H1 (cell line): ENCODE measurements around the gene ATP4A. TPM values are rescaled to one million over a fixed set of nuclear protein-coding genes. Genes with fewer than 3 reads are reported as not detected.
A peak's percentile ranks its signal among the peaks of the same experiment; 100 is the strongest.

Experiments
- CTCF ChIA-PET: fragments of 300-600 bp; sonication (Branson Sonifier 250); formaldehyde crosslinking; loops from one replicate; lab custom pipeline; 2021; ENCODE audit not compliant: partially characterized antibody; lab: Charles Lee
- POLR2A ChIA-PET: fragments of 300-600 bp; sonication (Branson Sonifier 250); formaldehyde crosslinking; loops from one replicate; lab custom pipeline; 2021; ENCODE audit warnings: inconsistent platforms; ENCODE audit not compliant: partially characterized antibody; lab: Charles Lee
- DNase-seq, 2 experiments: peaks; one replicate each; pipeline versions ENCODE4 v3.0.0 to v3.0.0-alpha.2; 2010 to 2022; ENCODE audit warnings: low spot score in 2 of 2, low read depth in 1 of 2, mixed read lengths in 1 of 2
- FAIRE-seq: peaks from 2 replicates; lab custom pipeline; 2011; peaks lifted over from hg19 to GRCh38; lab: Jason Lieb, UNC
- H2AFZ ChIP-seq: 2 replicates; pipeline ENCODE4 v1.8.1; 2012; ENCODE audit warnings: low read length, inconsistent platforms
- H2AK5ac ChIP-seq: 2 replicates; pipeline ENCODE4 v1.6.1; 2013; ENCODE audit warnings: low read depth, low read length
- H2BK120ac ChIP-seq: replicated peaks from 2 replicates; pipeline ENCODE3; 2013; ENCODE audit warnings: low read depth, low read length, inconsistent platforms
- H2BK12ac ChIP-seq: 2 replicates; pipeline ENCODE4 v1.6.1; 2013; ENCODE audit warnings: low read depth, low read length
- H2BK15ac ChIP-seq: 2 replicates; pipeline ENCODE4 v1.6.1; 2013; ENCODE audit warnings: low read length
- H2BK20ac ChIP-seq: 2 replicates; pipeline ENCODE4 v1.6.1; 2013; ENCODE audit warnings: low read length
- H2BK5ac ChIP-seq: 2 replicates; pipeline ENCODE4 v1.6.1; 2013; ENCODE audit warnings: low read depth, low read length
- H3K14ac ChIP-seq: 2 replicates; pipeline ENCODE4 v1.6.1; 2013; ENCODE audit warnings: inconsistent platforms; ENCODE audit not compliant: insufficient read length
- H3K18ac ChIP-seq: 2 replicates; pipeline ENCODE4 v1.6.1; 2013; ENCODE audit warnings: low read length; ENCODE audit errors: extremely low read depth
- H3K23ac ChIP-seq: 2 replicates; pipeline ENCODE4 v1.6.1; 2013; ENCODE audit warnings: inconsistent platforms; ENCODE audit not compliant: insufficient read length
- H3K23me2 ChIP-seq: 2 replicates; pipeline ENCODE4 v1.6.1; 2013; ENCODE audit warnings: low read depth, low read length
- H3K27ac ChIP-seq: 2 replicates; pipeline ENCODE4 v1.6.1; 2011; ENCODE audit warnings: low read depth, low read length, inconsistent platforms
- H3K27me3 ChIP-seq, 4 experiments: replicated peaks in 1 of 4; 1 replicate in 1 of 4; 2 replicates in 3 of 4; pipeline versions ENCODE4 v1.6.1 to v1.8.1; 2011 to 2013; ENCODE audit warnings: low read length in 3 of 4, mild to moderate bottlenecking in 3 of 4, inconsistent platforms in 2 of 4, mixed read lengths in 2 of 4, moderate library complexity in 1 of 4; ENCODE audit not compliant: control insufficient read depth in 3 of 4, insufficient read depth in 3 of 4; ENCODE audit errors: extremely low read depth in 1 of 4
- H3K36me3 ChIP-seq, 4 experiments: 2 replicates each; pipeline versions ENCODE4 v1.6.1 to v1.8.1; 2011 to 2013; ENCODE audit warnings: mild to moderate bottlenecking in 4 of 4, low read length in 3 of 4, moderate library complexity in 2 of 4, control low read depth in 1 of 4, inconsistent platforms in 1 of 4; ENCODE audit not compliant: insufficient read depth in 4 of 4, control insufficient read depth in 2 of 4
- H3K4ac ChIP-seq: replicated peaks from 2 replicates; pipeline ENCODE3; 2013; ENCODE audit warnings: low read length, low read depth, mixed read lengths, inconsistent platforms; ENCODE audit not compliant: insufficient read length
- H3K4me1 ChIP-seq, 4 experiments: replicated peaks in 1 of 4; 1 replicate in 1 of 4; 2 replicates in 3 of 4; pipeline versions ENCODE4 v1.6.1 to v1.8.1; 2011 to 2013; ENCODE audit warnings: low read length in 3 of 4, inconsistent platforms in 2 of 4, mixed read lengths in 1 of 4; ENCODE audit not compliant: insufficient read depth in 4 of 4, control insufficient read depth in 3 of 4
- H3K4me2 ChIP-seq, 2 experiments: 2 replicates each; pipeline versions ENCODE4 v1.6.1 to v1.8.1; 2011 to 2013; ENCODE audit warnings: low read depth in 2 of 2, low read length in 2 of 2, control low read depth in 1 of 2, inconsistent platforms in 1 of 2, mild to moderate bottlenecking in 1 of 2; ENCODE audit not compliant: insufficient read depth in 1 of 2
- H3K4me3 ChIP-seq, 4 experiments: fragments of 200-600, 300-600 bp in 1 of 4; sonication (generic), shearing (Covaris generic), sonication (Bioruptor Twin) in 1 of 4; 2 replicates each; pipeline versions ENCODE4 v1.5.1 to v1.8.1; 2011 to 2016; ENCODE audit warnings: low read length in 4 of 4, low read depth in 3 of 4, control low read depth in 2 of 4, inconsistent platforms in 2 of 4, mild to moderate bottlenecking in 2 of 4, mixed read lengths in 1 of 4, moderate library complexity in 1 of 4; ENCODE audit not compliant: insufficient read depth in 2 of 4; ENCODE audit errors: extremely low read depth in 1 of 4
- H3K56ac ChIP-seq: replicated peaks from 2 replicates; pipeline ENCODE3; 2013; ENCODE audit warnings: low read depth, mild to moderate bottlenecking, mixed read lengths, low read length, inconsistent platforms; ENCODE audit not compliant: insufficient read length
- H3K79me1 ChIP-seq: 2 replicates; pipeline ENCODE4 v1.6.1; 2013; ENCODE audit warnings: low read depth, low read length, control low read depth
- H3K79me2 ChIP-seq, 2 experiments: 2 replicates each; pipeline versions ENCODE4 v1.6.1 to v1.8.1; 2012 to 2013; ENCODE audit warnings: low read length in 2 of 2, mild to moderate bottlenecking in 2 of 2, inconsistent platforms in 1 of 2; ENCODE audit not compliant: insufficient read depth in 2 of 2, control insufficient read depth in 1 of 2
- H3K9ac ChIP-seq, 4 experiments: replicated peaks in 1 of 4; 1 replicate in 1 of 4; 2 replicates in 3 of 4; pipeline versions ENCODE4 v1.6.1 to v1.8.1; 2011 to 2013; ENCODE audit warnings: low read depth in 3 of 4, low read length in 3 of 4, control low read depth in 2 of 4, mild to moderate bottlenecking in 2 of 4, moderate library complexity in 2 of 4, inconsistent platforms in 1 of 4; ENCODE audit errors: extremely low read depth in 1 of 4
- H3K9me3 ChIP-seq, 2 experiments: 2 replicates each; pipeline versions ENCODE4 v1.6.1 to v1.8.1; 2012 to 2013; ENCODE audit warnings: mild to moderate bottlenecking in 2 of 2, moderate library complexity in 2 of 2, control low read depth in 1 of 2, inconsistent platforms in 1 of 2, low read depth in 1 of 2, low read length in 1 of 2, mixed read lengths in 1 of 2; ENCODE audit not compliant: insufficient read depth in 2 of 2
- H4K20me1 ChIP-seq, 2 experiments: replicated peaks in 1 of 2; 2 replicates each; pipeline versions ENCODE3 to v1.8.1; 2011 to 2013; ENCODE audit warnings: inconsistent platforms in 2 of 2, low read length in 2 of 2, mild to moderate bottlenecking in 1 of 2; ENCODE audit not compliant: insufficient read depth in 2 of 2, control insufficient read depth in 1 of 2
- H4K5ac ChIP-seq: 2 replicates; pipeline ENCODE4 v1.6.1; 2013; ENCODE audit warnings: low read length, low read depth, mixed read lengths, inconsistent platforms; ENCODE audit not compliant: insufficient read length
- H4K8ac ChIP-seq: 2 replicates; pipeline ENCODE4 v1.8.0; 2013; ENCODE audit warnings: mild to moderate bottlenecking, moderate library complexity, low read length, inconsistent platforms; ENCODE audit not compliant: insufficient read depth; ENCODE audit errors: extremely low read depth
- H4K91ac ChIP-seq: replicated peaks from 2 replicates; pipeline ENCODE3; 2013; ENCODE audit warnings: low read length, mixed read lengths, inconsistent platforms; ENCODE audit not compliant: insufficient read length
- JUND ChIP-seq: IDR thresholded peaks from 2 replicates; pipeline ENCODE4 v1.6.1; 2011; ENCODE audit warnings: mild to moderate bottlenecking, improper control_type of control experiment, low read length
- RBBP5 ChIP-seq: IDR thresholded peaks from 2 replicates; pipeline ENCODE4 v1.7.1; 2012; ENCODE audit warnings: low read depth, mild to moderate bottlenecking, inconsistent platforms, low read length, moderate library complexity, borderline replicate concordance
- SIN3A ChIP-seq, 2 experiments: IDR thresholded peaks in 1 of 2; conservative IDR thresholded peaks in 1 of 2; 2 replicates each; pipeline ENCODE4 v1.6.1; 2011 to 2012; ENCODE audit warnings: low read length in 2 of 2, improper control_type of control experiment in 1 of 2, low read depth in 1 of 2, mild to moderate bottlenecking in 1 of 2
- TBP ChIP-seq: IDR thresholded peaks from 2 replicates; pipeline ENCODE4 v1.6.1; 2011; ENCODE audit warnings: low read depth, low read length, improper control_type of control experiment
- WGBS, 2 experiments: shearing (Covaris generic) in 1 of 2; methylation state at CpG; one replicate each; pipeline versions ENCODE4 v1.1.6 to v1.1.7; 2013 to 2015; ENCODE audit warnings: low lambda C conversion rate in 2 of 2, mixed read lengths in 2 of 2, inconsistent platforms in 1 of 2, low coverage in 1 of 2, missing lambda C conversion rate in 1 of 2; ENCODE audit not compliant: insufficient replicate concordance in 2 of 2, insufficient coverage in 1 of 2, insufficient read length in 1 of 2; ENCODE audit errors: extremely low coverage in 1 of 2, missing lambda C conversion rate in 1 of 2; 5-methylcytosine and 5-hydroxymethylcytosine counted together
- polyA plus RNA-seq, 7 experiments: library from polyadenylated mRNA; depleted of rRNA in 3 of 7; stranded (reverse) in 5 of 7; unstranded in 2 of 7; fragments of >200 nt in 5 of 7; fragments of 200-250 nt in 2 of 7; gene quantifications; 1 replicate in 5 of 7; 2 replicates in 1 of 7; 4 replicates in 1 of 7; pipeline versions ENCODE4 v1.2.1 to v1.2.3, GENCODE V29; 2011 to 2013; ENCODE audit warnings: missing spikeins in 2 of 7, mixed read lengths in 2 of 7
- total RNA-seq: library from RNA; stranded (reverse); fragmentation: NEBNext Ultra II Directional; extraction: Animal tissue kit (Norgen Biotek cat#: 25700); gene quantifications from 2 replicates; pipeline ENCODE4 v1.2.1, GENCODE V29; 2021
- TF ChIP-seq, protein P1 (sequence below), 3 experiments: IDR thresholded peaks; 1 replicate in 2 of 3; 2 replicates in 1 of 3; pipeline versions ENCODE4 v1.5.1 to v1.6.1; 2011; ENCODE audit warnings: low read length in 3 of 3, mild to moderate bottlenecking in 3 of 3, inconsistent platforms in 2 of 3, low read depth in 1 of 3, moderate library complexity in 1 of 3; ENCODE audit not compliant: insufficient read depth in 1 of 3; ENCODE audit errors: control extremely low read depth in 1 of 3

ATP4A gene
- total and polyA plus RNA-seq, 2 of the 8 experiments (the other 6 are each of a cell fraction or from before 2014, with no cell fraction given) = 0.50 to 1.2 TPM

GRCh38 chr19:35513628-35514281 lies 49.7 kb downstream of the ATP4A start, which contains the start of gene DMKN:
Gene DMKN, minus strand, starts transcription at chr19:35513649. Its CDS starts 174 bp downstream, at chr19:35513475.
- Histone ChIP-seq H2AFZ (peak within 1 kb of the TSS; percentile 86), H3K4ac (no peak within 1 kb of the TSS), H3K4me1 (peaks cover 0 to 22% (median 19%) of the 10 kb centered on the region in 4 experiments; a peak in 6 of 7 replicates), H3K23ac (no peak within 1 kb of the TSS), H3K14ac (no peak within 1 kb of the TSS), H3K9ac (no peak within 1 kb of the TSS), H3K27ac (no peak within 1 kb of the TSS), H3K4me3 (peak within 1 kb of the TSS; percentile 8 to 57 (median 37); a peak in 7 of 8 replicates), H3K79me2 (peaks cover 0 to 10% of the 10 kb centered on the region in 2 experiments; a peak in 2 of 4 replicates), H2BK120ac (no peak within 1 kb of the TSS), H2AK5ac (no peak within 1 kb of the TSS), H3K4me2 (peak within 1 kb of the TSS; percentile 64 to 75), H2BK15ac (peak within 1 kb of the TSS; percentile 4; the same call in 1 of the 2 replicates), H3K9me3 (no peaks in the 10 kb centered on the region), H4K8ac (peak within 1 kb of the TSS; percentile 70), H3K36me3 (no peaks in the 10 kb centered on the region), H3K18ac (peak within 1 kb of the TSS; percentile 71), H3K79me1 (no peaks in the 10 kb centered on the region; the same call in 1 of the 2 replicates), H3K56ac (no peak within 1 kb of the TSS), H2BK20ac (0 out of 2 replicates have a peak within 1 kb of the TSS, but pooled peaks have one; percentile 18), H4K20me1 (no peaks in the 10 kb centered on the region), H2BK5ac (peak within 1 kb of the TSS; percentile 60; the same call in 1 of the 2 replicates), H3K23me2 (peaks cover 10% of the 10 kb centered on the region; the same call in 1 of the 2 replicates), H3K27me3 (peaks cover 0 to 11% (median 6%) of the 10 kb centered on the region in 4 experiments; a peak in 3 of 7 replicates), H2BK12ac (peak within 1 kb of the TSS; percentile 75; the same call in 1 of the 2 replicates), H4K5ac (no peak within 1 kb of the TSS), H4K91ac (no peak within 1 kb of the TSS)
- WGBS, 2 experiments = 28% methylated on average over 15 of the region's 15 CpGs; no CpG with 5 or more reads in 1 of the 2 experiments
- FAIRE-seq = no peak
- peak; percentile 18; the same call in 1 of the 2 replicates for TF ChIP-seq TBP
- TF ChIP-seq, protein P1, sequence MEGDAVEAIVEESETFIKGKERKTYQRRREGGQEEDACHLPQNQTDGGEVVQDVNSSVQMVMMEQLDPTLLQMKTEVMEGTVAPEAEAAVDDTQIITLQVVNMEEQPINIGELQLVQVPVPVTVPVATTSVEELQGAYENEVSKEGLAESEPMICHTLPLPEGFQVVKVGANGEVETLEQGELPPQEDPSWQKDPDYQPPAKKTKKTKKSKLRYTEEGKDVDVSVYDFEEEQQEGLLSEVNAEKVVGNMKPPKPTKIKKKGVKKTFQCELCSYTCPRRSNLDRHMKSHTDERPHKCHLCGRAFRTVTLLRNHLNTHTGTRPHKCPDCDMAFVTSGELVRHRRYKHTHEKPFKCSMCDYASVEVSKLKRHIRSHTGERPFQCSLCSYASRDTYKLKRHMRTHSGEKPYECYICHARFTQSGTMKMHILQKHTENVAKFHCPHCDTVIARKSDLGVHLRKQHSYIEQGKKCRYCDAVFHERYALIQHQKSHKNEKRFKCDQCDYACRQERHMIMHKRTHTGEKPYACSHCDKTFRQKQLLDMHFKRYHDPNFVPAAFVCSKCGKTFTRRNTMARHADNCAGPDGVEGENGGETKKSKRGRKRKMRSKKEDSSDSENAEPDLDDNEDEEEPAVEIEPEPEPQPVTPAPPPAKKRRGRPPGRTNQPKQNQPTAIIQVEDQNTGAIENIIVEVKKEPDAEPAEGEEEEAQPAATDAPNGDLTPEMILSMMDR (IDR thresholded peaks at IDR 0.05; ENCODE audit: control extremely low read depth in 1 of 3, insufficient read depth in 1 of 3, low read depth in 1 of 3, low read length in 3 of 3) = peak; percentile 15 to 43 (median 32); a peak in 3 of 4 replicates
- TF ChIP-seq JUND = no peak
- peak in 1 of 2 experiments; percentile 30; a peak in 1 of 4 replicates for TF ChIP-seq SIN3A (conservative IDR thresholded peaks at IDR 0.05 in 1 of 2, IDR thresholded peaks at IDR 0.05 in 1 of 2; ENCODE audit: low read depth in 1 of 2, low read length in 2 of 2)
- TF ChIP-seq RBBP5 = peak; percentile 51; the same call in 1 of the 2 replicates
- ChIA-PET CTCF (interaction anchor here (0.9 to 2.0 kb wide), 7 partner anchors 8 to 79 kb away, joined by 3 to 9 read pairs (median 6); no protein-coding TSS in a partner anchor), POLR2A (interaction anchor here (1.1 to 2.1 kb wide), 6 partner anchors 9 to 99 kb away, joined by 3 to 8 read pairs (median 4); partner anchors contain the start of gene HAUS5)
- DNase-seq = peak in 1 of 2 experiments; percentile 68
